HL-60 (cell line): ENCODE measurements around the gene STMN1. TPM values are rescaled to one million over a fixed set of nuclear protein-coding genes. Genes with fewer than 3 reads are reported as not detected.

ENCODE experiments used
- DNase-seq, 2 experiments: peaks; one replicate each; pipeline ENCODE4 v3.0.0-alpha.2; 2010 to 2020; ENCODE audit warnings: low read depth in 1 of 2, low spot score in 1 of 2
- H3K27ac ChIP-seq: fragments of 250-450 bp; sonication (Bioruptor Pico); replicated peaks from 2 replicates; pipeline ENCODE4 v1.5.1; 2020; ENCODE audit warnings: mild to moderate bottlenecking, moderate library complexity
- H3K27me3 ChIP-seq: fragments of 250-450 bp; sonication (Bioruptor Pico); 2 replicates; pipeline ENCODE4 v1.5.1; 2021; ENCODE audit warnings: mild to moderate bottlenecking, moderate library complexity; ENCODE audit not compliant: insufficient read depth, poor library complexity, severe bottlenecking
- H3K4me3 ChIP-seq: replicated peaks from 2 replicates; pipeline ENCODE4 v1.5.1; 2011; ENCODE audit warnings: mild to moderate bottlenecking, control low read depth, low read length; ENCODE audit not compliant: insufficient read depth
- GABPA ChIP-seq: IDR thresholded peaks from 2 replicates; pipeline ENCODE4 v1.6.1; 2012; ENCODE audit warnings: low read depth
- POLR2AphosphoS5 ChIP-seq: IDR thresholded peaks from 2 replicates; pipeline ENCODE4 v1.6.1; 2012; ENCODE audit warnings: low read depth
- SPI1 ChIP-seq: IDR thresholded peaks from 2 replicates; pipeline ENCODE4 v1.6.1; 2012; ENCODE audit warnings: low read depth, mild to moderate bottlenecking, borderline replicate concordance
- microRNA-seq: library from miRNA; unstranded; fragments of <30 nt; microRNA quantifications from one replicate; pipeline ENCODE4, GENCODE V29; 2018
- TF ChIP-seq, protein P1 (sequence below): IDR thresholded peaks from 2 replicates; pipeline ENCODE4 v1.6.1; 2012; ENCODE audit warnings: low read depth; ENCODE audit not compliant: insufficient replicate concordance
- TF ChIP-seq, protein P2 (sequence below): IDR thresholded peaks from one replicate; pipeline ENCODE4 v1.5.1; 2011; ENCODE audit warnings: low read length, control low read depth, inconsistent platforms; ENCODE audit not compliant: insufficient read depth

The STMN1 gene

DNA sequence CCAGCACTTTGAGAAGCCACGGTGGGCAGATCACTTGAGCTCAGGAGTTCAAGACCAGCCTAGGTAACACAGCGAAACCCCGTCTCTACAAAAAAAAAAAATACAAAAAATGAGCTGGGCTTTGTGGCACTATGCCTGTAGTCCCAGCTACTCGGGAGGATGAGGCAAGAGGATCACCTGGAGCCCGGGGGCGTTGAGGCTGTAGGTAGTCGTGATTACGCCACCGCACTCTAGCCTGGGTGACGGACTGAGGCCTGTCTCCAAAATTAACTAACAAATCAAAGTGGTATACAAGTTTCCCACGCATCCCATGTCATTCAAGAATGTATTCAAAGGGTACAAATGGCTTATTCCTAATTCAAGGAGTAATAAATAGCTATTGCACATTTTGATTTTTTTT lies 49.4 kb downstream of the STMN1 start:
- Histone ChIP-seq H3K4me3 (no peak overlapping the region), H3K27me3 (no peaks in the 10 kb centered on the region), H3K27ac (no peak overlapping the region)
- DNase-seq, result no peak
- no peak for TF ChIP-seq POLR2AphosphoS5

DNA sequence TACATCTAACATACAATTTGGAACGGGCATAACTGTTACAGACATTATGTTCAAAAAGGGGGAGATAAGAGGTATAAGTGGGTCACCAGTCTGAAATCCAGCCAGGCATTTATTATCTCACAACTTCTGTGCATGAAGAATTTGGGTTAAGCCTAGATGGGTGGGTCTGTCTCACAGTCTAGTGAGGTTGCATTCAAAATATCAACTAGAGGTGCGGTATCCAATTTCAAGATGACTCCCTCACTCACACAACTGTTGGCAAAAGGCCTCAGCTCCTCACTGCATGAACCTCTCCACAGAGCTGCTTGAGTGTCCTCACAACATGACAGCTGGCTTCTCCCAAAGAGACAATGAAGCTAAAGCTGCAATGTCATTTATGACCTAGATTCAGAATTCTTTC lies 51.7 kb downstream of the STMN1 start:
- DNase-seq, result no peak
- H3K27me3 ChIP-seq, result no peaks in the 10 kb centered on the region
- TF ChIP-seq POLR2AphosphoS5 (no peak), SPI1 (no peak), GABPA (no peak)
- TF ChIP-seq, protein P1, sequence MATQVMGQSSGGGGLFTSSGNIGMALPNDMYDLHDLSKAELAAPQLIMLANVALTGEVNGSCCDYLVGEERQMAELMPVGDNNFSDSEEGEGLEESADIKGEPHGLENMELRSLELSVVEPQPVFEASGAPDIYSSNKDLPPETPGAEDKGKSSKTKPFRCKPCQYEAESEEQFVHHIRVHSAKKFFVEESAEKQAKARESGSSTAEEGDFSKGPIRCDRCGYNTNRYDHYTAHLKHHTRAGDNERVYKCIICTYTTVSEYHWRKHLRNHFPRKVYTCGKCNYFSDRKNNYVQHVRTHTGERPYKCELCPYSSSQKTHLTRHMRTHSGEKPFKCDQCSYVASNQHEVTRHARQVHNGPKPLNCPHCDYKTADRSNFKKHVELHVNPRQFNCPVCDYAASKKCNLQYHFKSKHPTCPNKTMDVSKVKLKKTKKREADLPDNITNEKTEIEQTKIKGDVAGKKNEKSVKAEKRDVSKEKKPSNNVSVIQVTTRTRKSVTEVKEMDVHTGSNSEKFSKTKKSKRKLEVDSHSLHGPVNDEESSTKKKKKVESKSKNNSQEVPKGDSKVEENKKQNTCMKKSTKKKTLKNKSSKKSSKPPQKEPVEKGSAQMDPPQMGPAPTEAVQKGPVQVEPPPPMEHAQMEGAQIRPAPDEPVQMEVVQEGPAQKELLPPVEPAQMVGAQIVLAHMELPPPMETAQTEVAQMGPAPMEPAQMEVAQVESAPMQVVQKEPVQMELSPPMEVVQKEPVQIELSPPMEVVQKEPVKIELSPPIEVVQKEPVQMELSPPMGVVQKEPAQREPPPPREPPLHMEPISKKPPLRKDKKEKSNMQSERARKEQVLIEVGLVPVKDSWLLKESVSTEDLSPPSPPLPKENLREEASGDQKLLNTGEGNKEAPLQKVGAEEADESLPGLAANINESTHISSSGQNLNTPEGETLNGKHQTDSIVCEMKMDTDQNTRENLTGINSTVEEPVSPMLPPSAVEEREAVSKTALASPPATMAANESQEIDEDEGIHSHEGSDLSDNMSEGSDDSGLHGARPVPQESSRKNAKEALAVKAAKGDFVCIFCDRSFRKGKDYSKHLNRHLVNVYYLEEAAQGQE, result no peak
- TF ChIP-seq, protein P2, sequence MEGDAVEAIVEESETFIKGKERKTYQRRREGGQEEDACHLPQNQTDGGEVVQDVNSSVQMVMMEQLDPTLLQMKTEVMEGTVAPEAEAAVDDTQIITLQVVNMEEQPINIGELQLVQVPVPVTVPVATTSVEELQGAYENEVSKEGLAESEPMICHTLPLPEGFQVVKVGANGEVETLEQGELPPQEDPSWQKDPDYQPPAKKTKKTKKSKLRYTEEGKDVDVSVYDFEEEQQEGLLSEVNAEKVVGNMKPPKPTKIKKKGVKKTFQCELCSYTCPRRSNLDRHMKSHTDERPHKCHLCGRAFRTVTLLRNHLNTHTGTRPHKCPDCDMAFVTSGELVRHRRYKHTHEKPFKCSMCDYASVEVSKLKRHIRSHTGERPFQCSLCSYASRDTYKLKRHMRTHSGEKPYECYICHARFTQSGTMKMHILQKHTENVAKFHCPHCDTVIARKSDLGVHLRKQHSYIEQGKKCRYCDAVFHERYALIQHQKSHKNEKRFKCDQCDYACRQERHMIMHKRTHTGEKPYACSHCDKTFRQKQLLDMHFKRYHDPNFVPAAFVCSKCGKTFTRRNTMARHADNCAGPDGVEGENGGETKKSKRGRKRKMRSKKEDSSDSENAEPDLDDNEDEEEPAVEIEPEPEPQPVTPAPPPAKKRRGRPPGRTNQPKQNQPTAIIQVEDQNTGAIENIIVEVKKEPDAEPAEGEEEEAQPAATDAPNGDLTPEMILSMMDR, result no peak

More for the DNA sequence above, 51.7 kb downstream of the STMN1 start:
- H3K4me3 ChIP-seq, result no peak overlapping the region
- no peak overlapping the region for H3K27ac ChIP-seq

Small RNAs within 50 kb of the gene (microRNA-seq; reads per million reads assigned to microRNA genes)
- gene MIR3917, result not detected
